ENCODE results near the gene GRID1.

GRID1 gene

GRCh38 chr10:86308056-86308455, 58.5 kb downstream of the GRID1 start:
- Histone ChIP-seq H3K4me1 (ENCODE audit: control insufficient read depth, insufficient read depth, low read length) (no peaks in the 10 kb centered on the region), H3K27ac (ENCODE audit: extremely low read depth, low read depth, low read length) (no peak overlapping the region), H3K36me3 (ENCODE audit: control insufficient read depth in 2 of 2, insufficient read depth in 1 of 2, low read length in 2 of 2) (no peaks in the 10 kb centered on the region), H3K9me3 (ENCODE audit: control insufficient read depth, insufficient read depth, low read depth, low read length) (no peaks in the 10 kb centered on the region), H3K4me3 (ENCODE audit: low read depth, low read length) (no peak overlapping the region)
- no peak for TF ChIP-seq ZNF112 (tag by site-specific recombination; IDR thresholded peaks at IDR 0.05)
- TF ChIP-seq, protein P1, sequence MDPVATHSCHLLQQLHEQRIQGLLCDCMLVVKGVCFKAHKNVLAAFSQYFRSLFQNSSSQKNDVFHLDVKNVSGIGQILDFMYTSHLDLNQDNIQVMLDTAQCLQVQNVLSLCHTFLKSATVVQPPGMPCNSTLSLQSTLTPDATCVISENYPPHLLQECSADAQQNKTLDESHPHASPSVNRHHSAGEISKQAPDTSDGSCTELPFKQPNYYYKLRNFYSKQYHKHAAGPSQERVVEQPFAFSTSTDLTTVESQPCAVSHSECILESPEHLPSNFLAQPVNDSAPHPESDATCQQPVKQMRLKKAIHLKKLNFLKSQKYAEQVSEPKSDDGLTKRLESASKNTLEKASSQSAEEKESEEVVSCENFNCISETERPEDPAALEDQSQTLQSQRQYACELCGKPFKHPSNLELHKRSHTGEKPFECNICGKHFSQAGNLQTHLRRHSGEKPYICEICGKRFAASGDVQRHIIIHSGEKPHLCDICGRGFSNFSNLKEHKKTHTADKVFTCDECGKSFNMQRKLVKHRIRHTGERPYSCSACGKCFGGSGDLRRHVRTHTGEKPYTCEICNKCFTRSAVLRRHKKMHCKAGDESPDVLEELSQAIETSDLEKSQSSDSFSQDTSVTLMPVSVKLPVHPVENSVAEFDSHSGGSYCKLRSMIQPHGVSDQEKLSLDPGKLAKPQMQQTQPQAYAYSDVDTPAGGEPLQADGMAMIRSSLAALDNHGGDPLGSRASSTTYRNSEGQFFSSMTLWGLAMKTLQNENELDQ (tag by site-specific recombination; IDR thresholded peaks at IDR 0.05; ENCODE audit: low read depth) = no peak
- TF ChIP-seq ZNF350 (tag by site-specific recombination; IDR thresholded peaks at IDR 0.05) = no peak
- TF ChIP-seq ZNF175 (tag by site-specific recombination; IDR thresholded peaks at IDR 0.05) = no peak
- TF ChIP-seq BCL11B (tag by site-specific recombination; IDR thresholded peaks at IDR 0.05; ENCODE audit: low read depth) = no peak
- no peak for TF ChIP-seq ZNF707 (tag by site-specific recombination; IDR thresholded peaks at IDR 0.05)
- no peak for TF ChIP-seq ZBTB21 (tag by site-specific recombination; IDR thresholded peaks at IDR 0.05)
- no peak for TF ChIP-seq WT1 (tag by site-specific recombination; IDR thresholded peaks at IDR 0.05)
- TF ChIP-seq ZBTB44 (tag by site-specific recombination; IDR thresholded peaks at IDR 0.05) = no peak
- TF ChIP-seq ZNF26 (tag by site-specific recombination; IDR thresholded peaks at IDR 0.05) = no peak
- TF ChIP-seq ZNF629 (tag by site-specific recombination; IDR thresholded peaks at IDR 0.05) = no peak
- TF ChIP-seq GLI4 (tag by site-specific recombination; IDR thresholded peaks at IDR 0.05) = no peak
- TF ChIP-seq ZNF404 (tag by site-specific recombination; IDR thresholded peaks at IDR 0.05) = no peak
- TF ChIP-seq ZNF548 (tag by site-specific recombination; IDR thresholded peaks at IDR 0.05) = no peak
- TF ChIP-seq ZNF423 (tag by site-specific recombination; IDR thresholded peaks at IDR 0.05) = no peak
- ChIA-PET POLR2A (no interaction called here), CTCF (no interaction called here)

GRCh38 chr10:86306628-86307278, 59.8 kb downstream of the GRID1 start:
- TF ChIP-seq REST (tag by site-specific recombination; IDR thresholded peaks at IDR 0.05) (peak; percentile 97), ZNF221 (tag by site-specific recombination; IDR thresholded peaks at IDR 0.05; ENCODE audit: borderline replicate concordance) (no peak), ZNF600 (tag by site-specific recombination; IDR thresholded peaks at IDR 0.05) (peak; percentile 53; the same call in 1 of the 2 replicates)
- no peak overlapping the region for H3K4me3 ChIP-seq (ENCODE audit: low read depth, low read length)
- H3K4me1 ChIP-seq (ENCODE audit: control insufficient read depth, insufficient read depth, low read length) = no peaks in the 10 kb centered on the region
- POLR2A ChIA-PET = no interaction called here
- no peaks in the 10 kb centered on the region for H3K9me3 ChIP-seq (ENCODE audit: control insufficient read depth, insufficient read depth, low read depth, low read length)
- H3K36me3 ChIP-seq (ENCODE audit: control insufficient read depth in 2 of 2, insufficient read depth in 1 of 2, low read length in 2 of 2) = no peaks in the 10 kb centered on the region
- CTCF ChIA-PET = interaction anchor here (0.7 kb wide), 1 partner anchor 389 kb away, joined by 3 read pairs; no protein-coding TSS in a partner anchor
- H3K27ac ChIP-seq (ENCODE audit: extremely low read depth, low read depth, low read length) = no peak overlapping the region
